ENCODE measurements around the gene BLVRA. TPM values are rescaled to one million over a fixed set of nuclear protein-coding genes. Genes with fewer than 3 reads are reported as not detected.
"Not testable (repeated sequence)": the region's sequence is repeated elsewhere in the genome, so short reads cannot be mapped to it uniquely, and the experiment has no call there.

Gene BLVRA
- total RNA-seq, 1 donor from 2014 or later = 22.4 TPM

GRCh38 chr7:43823941-43824340, 65.5 kb downstream of the BLVRA start:
- H3K4me3 Mint-ChIP-seq (ENCODE audit: low read depth) = no peak overlapping the region
- H3K4me1 Mint-ChIP-seq (ENCODE audit: low read depth) = peaks cover 7% of the 10 kb centered on the region
- H3K36me3 Mint-ChIP-seq (ENCODE audit: insufficient read depth) = peaks cover 2% of the 10 kb centered on the region
- H3K27me3 Mint-ChIP-seq = peaks cover 8% of the 10 kb centered on the region
- peaks cover 5% of the 10 kb centered on the region for H3K9me3 Mint-ChIP-seq (ENCODE audit: low read depth)
- no peak for DNase-seq (ENCODE audit: low spot score, unreplicated experiment)
- H3K27ac Mint-ChIP-seq = no peak overlapping the region
- TF ChIP-seq CTCF (IDR thresholded peaks at IDR 0.05; ENCODE audit: unreplicated experiment) = no peak

GRCh38 chr7:43824513-43824912, 66.0 kb downstream of the BLVRA start:
- not testable (repeated sequence) for DNase-seq (ENCODE audit: low spot score, unreplicated experiment); H3K27me3 Mint-ChIP-seq; H3K9me3 Mint-ChIP-seq (ENCODE audit: low read depth); H3K36me3 Mint-ChIP-seq (ENCODE audit: insufficient read depth); H3K27ac Mint-ChIP-seq; H3K4me3 Mint-ChIP-seq (ENCODE audit: low read depth); H3K4me1 Mint-ChIP-seq (ENCODE audit: low read depth)

- Mint-ChIP-seq H3K36me3 (ENCODE audit: insufficient read depth) (peaks cover 2% of the 10 kb centered on the region), H3K27me3 (peaks cover 9% of the 10 kb centered on the region), H3K4me3 (ENCODE audit: low read depth) (no peak overlapping the region), H3K27ac (no peak overlapping the region), H3K4me1 (ENCODE audit: low read depth) (peaks cover 7% of the 10 kb centered on the region), H3K9me3 (ENCODE audit: low read depth) (peaks cover 5% of the 10 kb centered on the region)
- DNase-seq (ENCODE audit: low spot score, unreplicated experiment) = no peak
- TF ChIP-seq CTCF (IDR thresholded peaks at IDR 0.05; ENCODE audit: unreplicated experiment) = no peak
Observed at GRCh38 chr7:43824963-43825362, 66.5 kb downstream of the BLVRA start.

- Mint-ChIP-seq H3K27me3 (peaks cover 9% of the 10 kb centered on the region), H3K4me3 (ENCODE audit: low read depth) (no peak overlapping the region), H3K27ac (no peak overlapping the region), H3K36me3 (ENCODE audit: insufficient read depth) (peaks cover 2% of the 10 kb centered on the region), H3K4me1 (ENCODE audit: low read depth) (peaks cover 7% of the 10 kb centered on the region), H3K9me3 (ENCODE audit: low read depth) (peaks cover 5% of the 10 kb centered on the region)
- DNase-seq (ENCODE audit: low spot score, unreplicated experiment) = no peak
- TF ChIP-seq CTCF (IDR thresholded peaks at IDR 0.05; ENCODE audit: unreplicated experiment) = no peak
Observed at GRCh38 chr7:43825391-43825808, 66.9 kb downstream of the BLVRA start.

GRCh38 chr7:43830917-43831316, 72.4 kb downstream of the BLVRA start:
- DNase-seq (ENCODE audit: low spot score, unreplicated experiment); H3K27me3 Mint-ChIP-seq; H3K36me3 Mint-ChIP-seq (ENCODE audit: insufficient read depth); H3K4me3 Mint-ChIP-seq (ENCODE audit: low read depth); H3K9me3 Mint-ChIP-seq (ENCODE audit: low read depth); H3K4me1 Mint-ChIP-seq (ENCODE audit: low read depth); H3K27ac Mint-ChIP-seq: not testable (repeated sequence)

GRCh38 chr7:43834463-43835251, 76.2 kb downstream of the BLVRA start:
- no peak for TF ChIP-seq CTCF (IDR thresholded peaks at IDR 0.05; ENCODE audit: unreplicated experiment)
- H3K9me3 Mint-ChIP-seq (ENCODE audit: low read depth) = peaks cover 2% of the 10 kb centered on the region
- no peaks in the 10 kb centered on the region for H3K27me3 Mint-ChIP-seq
- DNase-seq (ENCODE audit: low spot score, unreplicated experiment) = no peak
- H3K4me1 Mint-ChIP-seq (ENCODE audit: low read depth) = peaks cover 8% of the 10 kb centered on the region
- no peaks in the 10 kb centered on the region for H3K36me3 Mint-ChIP-seq (ENCODE audit: insufficient read depth)
- no peak overlapping the region for H3K27ac Mint-ChIP-seq
- no peak overlapping the region for H3K4me3 Mint-ChIP-seq (ENCODE audit: low read depth)

All from progenitor cell of endocrine pancreas (in vitro differentiated cells).